Testis (tissue), 2 donors: Measurements from ENCODE around the gene TRIAP1.

Experiments used
- POLR2A ChIP-seq: fragments of 450-650 bp; IDR thresholded peaks from one replicate; pipeline ENCODE4 v1.6.1; 2017; ENCODE audit warnings: antibody characterized with exemption, mild to moderate bottlenecking, moderate library complexity
- TF ChIP-seq, protein P1 (sequence below), 3 experiments: fragments of 450-650 bp in 2 of 3; fragments of 200-600 bp in 1 of 3; sonication (generic) in 1 of 3; IDR thresholded peaks; one replicate each; pipeline ENCODE4 v1.5.1; 2016 to 2019; ENCODE audit warnings: antibody characterized with exemption in 3 of 3, mild to moderate bottlenecking in 2 of 3, moderate library complexity in 1 of 3

DNA sequence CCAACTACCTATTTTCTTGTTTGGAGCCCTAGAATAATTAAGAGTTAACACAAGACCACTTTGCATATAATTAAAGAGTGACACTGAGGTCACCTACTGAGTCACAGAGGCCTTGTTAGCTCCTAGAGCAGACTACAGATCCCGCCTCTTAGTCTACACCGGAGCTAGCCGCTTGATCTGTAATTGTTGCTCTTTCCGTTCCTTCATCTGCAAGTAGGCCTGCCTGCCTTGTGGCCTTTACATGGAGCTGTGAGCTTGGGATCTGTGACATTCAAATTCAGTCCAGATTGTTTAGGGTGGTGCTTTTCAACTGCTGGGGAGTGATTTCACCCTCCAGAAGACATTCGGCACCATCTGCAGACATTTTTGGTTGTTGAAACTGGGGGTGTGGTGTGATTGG lies 44.1 kb upstream of the TRIAP1 start:
- TF ChIP-seq, protein P1, sequence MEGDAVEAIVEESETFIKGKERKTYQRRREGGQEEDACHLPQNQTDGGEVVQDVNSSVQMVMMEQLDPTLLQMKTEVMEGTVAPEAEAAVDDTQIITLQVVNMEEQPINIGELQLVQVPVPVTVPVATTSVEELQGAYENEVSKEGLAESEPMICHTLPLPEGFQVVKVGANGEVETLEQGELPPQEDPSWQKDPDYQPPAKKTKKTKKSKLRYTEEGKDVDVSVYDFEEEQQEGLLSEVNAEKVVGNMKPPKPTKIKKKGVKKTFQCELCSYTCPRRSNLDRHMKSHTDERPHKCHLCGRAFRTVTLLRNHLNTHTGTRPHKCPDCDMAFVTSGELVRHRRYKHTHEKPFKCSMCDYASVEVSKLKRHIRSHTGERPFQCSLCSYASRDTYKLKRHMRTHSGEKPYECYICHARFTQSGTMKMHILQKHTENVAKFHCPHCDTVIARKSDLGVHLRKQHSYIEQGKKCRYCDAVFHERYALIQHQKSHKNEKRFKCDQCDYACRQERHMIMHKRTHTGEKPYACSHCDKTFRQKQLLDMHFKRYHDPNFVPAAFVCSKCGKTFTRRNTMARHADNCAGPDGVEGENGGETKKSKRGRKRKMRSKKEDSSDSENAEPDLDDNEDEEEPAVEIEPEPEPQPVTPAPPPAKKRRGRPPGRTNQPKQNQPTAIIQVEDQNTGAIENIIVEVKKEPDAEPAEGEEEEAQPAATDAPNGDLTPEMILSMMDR (IDR thresholded peaks at IDR 0.05): no peak
- no peak for TF ChIP-seq POLR2A
